ENCODE results near the gene RPL11.
A peak's percentile ranks its signal among the peaks of the same experiment; 100 is the strongest.
"Not testable (repeated sequence)": the region's sequence is repeated elsewhere in the genome, so short reads cannot be mapped to it uniquely, and the experiment has no call there.

Gene RPL11

GRCh38 chr1:23691499-23692307 lies at the start of gene RPL11:
TSS of gene RPL11 (plus strand) at chr1:23691806. CDS start at chr1:23691824, 18 bp downstream.
- intact Hi-C loops (cut with DNase I): no loop called here

GRCh38 chr1:23643736-23644554 lies 47.7 kb upstream of the RPL11 start:
- no peak for DNase-seq
- intact Hi-C loops (cut with DNase I): no loop called here

More at GRCh38 chr1:23691499-23692307, at the start of gene RPL11:
- DNase-seq: peak; percentile 88 to 98 (median 95)

GRCh38 chr1:23644555-23644866 lies 47.1 kb upstream of the RPL11 start:
- intact Hi-C loops (cut with DNase I): no loop called here
- no peak for DNase-seq

- DNase-seq: no peak
- intact Hi-C loops (cut with DNase I): no loop called here
These were observed 46.3 kb upstream of the RPL11 start for GRCh38 chr1:23645338-23645737.

- DNase-seq: no peak
- intact Hi-C loops (cut with DNase I): no loop called here
These were observed 45.5 kb upstream of the RPL11 start for GRCh38 chr1:23646091-23646490.

- DNase-seq: no peak
These were observed 45.1 kb upstream of the RPL11 start for GRCh38 chr1:23646541-23646940.

GRCh38 chr1:23648576-23648975 lies 43.0 kb upstream of the RPL11 start:
- intact Hi-C loops (cut with DNase I): no loop called here
- DNase-seq: no peak

More at GRCh38 chr1:23646541-23646940, 45.1 kb upstream of the RPL11 start:
- intact Hi-C loops (cut with DNase I): no loop called here

GRCh38 chr1:23649157-23649556 lies 42.4 kb upstream of the RPL11 start:
- intact Hi-C loops (cut with DNase I); DNase-seq: not testable (repeated sequence)

GRCh38 chr1:23650344-23650990 lies 41.1 kb upstream of the RPL11 start:
- no peak for DNase-seq
- intact Hi-C loops (cut with DNase I): no loop called here

- intact Hi-C loops (cut with DNase I): no loop called here
- no peak for DNase-seq
These were observed 40.4 kb upstream of the RPL11 start for GRCh38 chr1:23651069-23651808.

GRCh38 chr1:23657659-23658275 lies 33.8 kb upstream of the RPL11 start:
- DNase-seq: peak in 24 of 42 donors; percentile 10 to 68 (median 26)
- intact Hi-C loops (cut with DNase I): no loop called here

GRCh38 chr1:23660671-23661070 lies 30.9 kb upstream of the RPL11 start:
- intact Hi-C loops (cut with DNase I): no loop called here
- DNase-seq: no peak

- intact Hi-C loops (cut with DNase I): no loop called here
- DNase-seq: no peak
These were observed 29.7 kb upstream of the RPL11 start for GRCh38 chr1:23661887-23662286.

- no peak for DNase-seq
- intact Hi-C loops (cut with DNase I): no loop called here
These were observed 26.5 kb upstream of the RPL11 start for GRCh38 chr1:23664837-23665795.

GRCh38 chr1:23667411-23667810 lies 24.2 kb upstream of the RPL11 start:
- intact Hi-C loops (cut with DNase I): no loop called here
- DNase-seq: no peak

GRCh38 chr1:23670709-23671108 lies 20.9 kb upstream of the RPL11 start:
- DNase-seq: no peak
- intact Hi-C loops (cut with DNase I): no loop called here

- intact Hi-C loops (cut with DNase I): no loop called here
- DNase-seq: peak in 2 of 42 donors; percentile 4 to 44
These were observed 18.4 kb upstream of the RPL11 start for GRCh38 chr1:23673086-23673813.

All from head of caudate nucleus (tissue), 42 donors.